ENCODE results near the gene AKAP13. TPM values are rescaled to one million over a fixed set of nuclear protein-coding genes. Genes with fewer than 3 reads are reported as not detected.
A peak's percentile ranks its signal among the peaks of the same experiment; 100 is the strongest.

Gene AKAP13
- total and polyA plus RNA-seq, 7 donors: 21.6 to 142 (median 98.5) TPM

- no peak for DNase-seq
- no peaks in the 10 kb centered on the region for H3K27me3 ChIP-seq
- peaks cover 0 to 28% (median 25%) of the 10 kb centered on the region in 4 donors for H3K4me1 ChIP-seq
- intact Hi-C loops (cut with DNase I): no loop called here
- no peaks in the 10 kb centered on the region for H3K9me3 ChIP-seq
- WGBS, 2 donors: 74 to 91% methylated on average over 2 of the region's 2 CpGs
- TF ChIP-seq, protein P1, sequence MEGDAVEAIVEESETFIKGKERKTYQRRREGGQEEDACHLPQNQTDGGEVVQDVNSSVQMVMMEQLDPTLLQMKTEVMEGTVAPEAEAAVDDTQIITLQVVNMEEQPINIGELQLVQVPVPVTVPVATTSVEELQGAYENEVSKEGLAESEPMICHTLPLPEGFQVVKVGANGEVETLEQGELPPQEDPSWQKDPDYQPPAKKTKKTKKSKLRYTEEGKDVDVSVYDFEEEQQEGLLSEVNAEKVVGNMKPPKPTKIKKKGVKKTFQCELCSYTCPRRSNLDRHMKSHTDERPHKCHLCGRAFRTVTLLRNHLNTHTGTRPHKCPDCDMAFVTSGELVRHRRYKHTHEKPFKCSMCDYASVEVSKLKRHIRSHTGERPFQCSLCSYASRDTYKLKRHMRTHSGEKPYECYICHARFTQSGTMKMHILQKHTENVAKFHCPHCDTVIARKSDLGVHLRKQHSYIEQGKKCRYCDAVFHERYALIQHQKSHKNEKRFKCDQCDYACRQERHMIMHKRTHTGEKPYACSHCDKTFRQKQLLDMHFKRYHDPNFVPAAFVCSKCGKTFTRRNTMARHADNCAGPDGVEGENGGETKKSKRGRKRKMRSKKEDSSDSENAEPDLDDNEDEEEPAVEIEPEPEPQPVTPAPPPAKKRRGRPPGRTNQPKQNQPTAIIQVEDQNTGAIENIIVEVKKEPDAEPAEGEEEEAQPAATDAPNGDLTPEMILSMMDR (IDR thresholded peaks at IDR 0.05): no peak
- no peak for TF ChIP-seq POLR2A (IDR thresholded peaks at IDR 0.05)
- no peak for TF ChIP-seq EP300 (IDR thresholded peaks at IDR 0.05)
- peak overlapping the region in 1 of 4 donors; percentile 53 for H3K27ac ChIP-seq
- H3K4me3 ChIP-seq: no peak overlapping the region
- peaks cover 3 to 56% (median 18%) of the 10 kb centered on the region in 4 donors for H3K36me3 ChIP-seq
Measured at GRCh38 chr15:85687329-85687728, 306.9 kb downstream of the AKAP13 start.

DNA sequence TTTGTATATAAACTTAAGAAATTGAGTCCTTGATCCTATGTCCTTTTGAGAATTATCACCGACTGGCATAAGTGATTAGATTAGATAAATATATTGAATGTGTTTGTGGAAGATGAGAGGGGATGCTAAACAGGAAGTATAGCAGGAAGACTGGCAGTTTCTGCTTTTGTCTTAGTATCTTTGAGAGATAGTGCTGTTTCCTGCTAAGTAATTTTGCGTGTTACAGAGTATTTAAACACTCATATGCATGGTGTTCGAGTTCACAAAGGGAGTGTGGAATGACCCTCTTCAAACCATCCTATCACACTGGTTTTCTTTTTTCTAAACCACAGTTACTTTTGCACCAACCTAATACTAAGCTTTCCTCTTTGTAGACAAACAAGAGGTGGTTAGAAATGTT is 308.3 kb downstream of the AKAP13 start:
- Histone ChIP-seq H3K4me1 (peaks cover 0 to 28% (median 25%) of the 10 kb centered on the region in 4 donors), H3K27ac (peak overlapping the region in 1 of 4 donors; percentile 66), H3K27me3 (no peaks in the 10 kb centered on the region), H3K4me3 (no peak overlapping the region), H3K36me3 (peaks cover 4 to 55% (median 17%) of the 10 kb centered on the region in 4 donors), H3K9me3 (no peaks in the 10 kb centered on the region)
- intact Hi-C loops (cut with DNase I): no loop called here
- DNase-seq: no peak
- TF ChIP-seq EP300 (IDR thresholded peaks at IDR 0.05): no peak
- TF ChIP-seq POLR2AphosphoS5 (IDR thresholded peaks at IDR 0.05): no peak
- no peak for TF ChIP-seq POLR2A (IDR thresholded peaks at IDR 0.05)
- TF ChIP-seq, protein P1 (IDR thresholded peaks at IDR 0.05): no peak
- WGBS, 2 donors: 30 to 65% methylated on average over 3 of the region's 3 CpGs

GRCh38 chr15:85689729-85690128 is 309.3 kb downstream of the AKAP13 start:
- TF ChIP-seq EP300 (IDR thresholded peaks at IDR 0.05) (no peak), POLR2A (IDR thresholded peaks at IDR 0.05) (no peak), POLR2AphosphoS5 (IDR thresholded peaks at IDR 0.05) (peak in 3 of 4 donors; percentile 7 to 39 (median 37))
- 21 to 76% methylated on average over 9 of the region's 9 CpGs for WGBS, 2 donors
- no peak for DNase-seq
- Histone ChIP-seq H3K4me3 (peak overlapping the region in 3 of 4 donors; percentile 33 to 39 (median 37)), H3K36me3 (peaks cover 13 to 55% (median 20%) of the 10 kb centered on the region in 4 donors), H3K27ac (peak overlapping the region; percentile 50 to 66 (median 56)), H3K4me1 (peaks cover 0 to 28% (median 25%) of the 10 kb centered on the region in 4 donors), H3K27me3 (no peaks in the 10 kb centered on the region), H3K9me3 (no peaks in the 10 kb centered on the region)
- intact Hi-C loops (cut with DNase I): no loop called here

DNA sequence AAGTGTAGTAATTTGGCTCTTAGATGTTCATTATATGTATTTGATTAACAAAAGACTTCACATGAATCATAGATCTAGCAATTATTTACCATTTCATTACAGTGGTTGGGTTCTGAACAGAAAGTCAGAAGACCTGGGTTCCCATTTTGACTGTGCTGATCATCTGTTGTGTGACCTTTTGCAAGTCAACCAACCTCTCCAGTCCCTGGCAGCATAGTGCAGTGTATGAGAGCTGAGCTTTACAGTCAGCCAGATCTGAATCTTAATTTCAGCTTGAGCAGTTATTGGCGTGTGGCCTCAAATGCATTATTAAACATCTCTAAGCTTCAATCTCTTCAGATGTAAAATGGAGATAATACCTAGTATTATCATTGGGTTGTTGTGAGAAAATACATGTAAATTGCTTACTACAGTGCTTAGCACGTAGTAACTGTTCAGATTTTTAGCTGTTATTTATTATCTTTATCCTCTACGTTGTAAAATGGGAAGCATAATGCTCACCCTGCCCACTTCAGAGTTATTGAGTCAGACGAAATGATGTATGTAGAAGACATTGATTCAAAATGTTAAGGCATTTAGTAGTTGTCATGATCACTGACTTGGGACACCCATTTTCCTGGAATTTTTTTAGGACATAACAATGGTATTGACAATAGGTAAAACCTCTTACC is 310.3 kb downstream of the AKAP13 start:
- H3K36me3 ChIP-seq: peaks cover 13 to 55% (median 25%) of the 10 kb centered on the region in 4 donors
- H3K27ac ChIP-seq: peak overlapping the region in 3 of 4 donors; percentile 20 to 66 (median 55)
- peak overlapping the region in 3 of 4 donors; percentile 33 to 39 (median 37) for H3K4me3 ChIP-seq
- no peak for DNase-seq
- intact Hi-C loops (cut with DNase I): no loop called here
- no peaks in the 10 kb centered on the region for H3K27me3 ChIP-seq
- TF ChIP-seq POLR2AphosphoS5 (IDR thresholded peaks at IDR 0.05): no peak
- no peak for TF ChIP-seq EP300 (IDR thresholded peaks at IDR 0.05)
- TF ChIP-seq, protein P1 (IDR thresholded peaks at IDR 0.05): no peak
- no peak for TF ChIP-seq POLR2A (IDR thresholded peaks at IDR 0.05)
- H3K4me1 ChIP-seq: peaks cover 0 to 28% (median 25%) of the 10 kb centered on the region in 4 donors
- WGBS, 2 donors: 57 to 80% methylated on average over 4 of the region's 4 CpGs
- no peaks in the 10 kb centered on the region for H3K9me3 ChIP-seq

GRCh38 chr15:85691350-85692240 is 311.2 kb downstream of the AKAP13 start:
- TF ChIP-seq POLR2AphosphoS5 (IDR thresholded peaks at IDR 0.05) (no peak), POLR2A (IDR thresholded peaks at IDR 0.05) (no peak), EP300 (IDR thresholded peaks at IDR 0.05) (no peak)
- TF ChIP-seq, protein P1 (IDR thresholded peaks at IDR 0.05): no peak
- H3K9me3 ChIP-seq: no peaks in the 10 kb centered on the region
- peaks cover 0 to 28% (median 25%) of the 10 kb centered on the region in 4 donors for H3K4me1 ChIP-seq
- H3K27ac ChIP-seq: peak overlapping the region in 1 of 4 donors; percentile 40
- H3K36me3 ChIP-seq: peaks cover 13 to 55% (median 27%) of the 10 kb centered on the region in 4 donors
- DNase-seq: no peak
- H3K4me3 ChIP-seq: no peak overlapping the region
- H3K27me3 ChIP-seq: no peaks in the 10 kb centered on the region
- WGBS, 2 donors: 49 to 80% methylated on average over 6 of the region's 6 CpGs
- intact Hi-C loops (cut with DNase I): no loop called here
